ENCODE measurements around the gene CCNB1. TPM values are rescaled to one million over a fixed set of nuclear protein-coding genes. Genes with fewer than 3 reads are reported as not detected.
"Not testable (repeated sequence)": the region's sequence is repeated elsewhere in the genome, so short reads cannot be mapped to it uniquely, and the experiment has no call there.

CCNB1 gene
- total and polyA plus RNA-seq, 8 donors: 6.2 to 34.4 (median 14.4) TPM; not detected in 1

DNA sequence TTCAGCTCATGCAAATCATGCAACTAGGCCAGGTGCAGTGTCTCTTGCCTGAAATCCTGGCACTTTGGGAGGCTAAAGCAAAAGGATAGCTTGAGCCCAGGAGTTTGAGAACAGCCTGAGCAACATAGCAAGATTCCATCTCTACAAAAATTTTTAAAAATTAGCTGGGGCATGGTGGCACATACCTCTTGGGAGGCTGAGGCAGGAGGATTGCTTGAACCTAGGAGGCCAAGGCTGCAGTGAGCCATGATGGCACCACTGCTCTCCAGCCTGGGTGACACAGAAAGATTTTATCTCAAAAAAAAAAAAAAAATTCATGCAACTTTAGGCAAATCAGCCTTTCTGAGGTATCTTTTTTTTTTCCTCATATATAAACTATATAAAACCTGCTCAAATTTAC lies 35.6 kb upstream of the CCNB1 start:
- H3K27me3 ChIP-seq: no peaks in the 10 kb centered on the region
- no peak overlapping the region for H3K4me3 ChIP-seq
- no peaks in the 10 kb centered on the region for H3K9me3 ChIP-seq
- TF ChIP-seq EP300 (IDR thresholded peaks at IDR 0.05) (no peak), POLR2A (IDR thresholded peaks at IDR 0.05) (no peak), POLR2AphosphoS5 (IDR thresholded peaks at IDR 0.05) (no peak)
- TF ChIP-seq, protein P1, sequence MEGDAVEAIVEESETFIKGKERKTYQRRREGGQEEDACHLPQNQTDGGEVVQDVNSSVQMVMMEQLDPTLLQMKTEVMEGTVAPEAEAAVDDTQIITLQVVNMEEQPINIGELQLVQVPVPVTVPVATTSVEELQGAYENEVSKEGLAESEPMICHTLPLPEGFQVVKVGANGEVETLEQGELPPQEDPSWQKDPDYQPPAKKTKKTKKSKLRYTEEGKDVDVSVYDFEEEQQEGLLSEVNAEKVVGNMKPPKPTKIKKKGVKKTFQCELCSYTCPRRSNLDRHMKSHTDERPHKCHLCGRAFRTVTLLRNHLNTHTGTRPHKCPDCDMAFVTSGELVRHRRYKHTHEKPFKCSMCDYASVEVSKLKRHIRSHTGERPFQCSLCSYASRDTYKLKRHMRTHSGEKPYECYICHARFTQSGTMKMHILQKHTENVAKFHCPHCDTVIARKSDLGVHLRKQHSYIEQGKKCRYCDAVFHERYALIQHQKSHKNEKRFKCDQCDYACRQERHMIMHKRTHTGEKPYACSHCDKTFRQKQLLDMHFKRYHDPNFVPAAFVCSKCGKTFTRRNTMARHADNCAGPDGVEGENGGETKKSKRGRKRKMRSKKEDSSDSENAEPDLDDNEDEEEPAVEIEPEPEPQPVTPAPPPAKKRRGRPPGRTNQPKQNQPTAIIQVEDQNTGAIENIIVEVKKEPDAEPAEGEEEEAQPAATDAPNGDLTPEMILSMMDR (IDR thresholded peaks at IDR 0.05): no peak
- no peak for DNase-seq
- no peaks in the 10 kb centered on the region for H3K4me1 ChIP-seq
- intact Hi-C loops (cut with DNase I; ENCODE audit: low total_unique reads): no loop called here
- peaks cover 6 to 77% (median 70%) of the 10 kb centered on the region in 4 donors for H3K36me3 ChIP-seq
- H3K27ac ChIP-seq: no peak overlapping the region

DNA sequence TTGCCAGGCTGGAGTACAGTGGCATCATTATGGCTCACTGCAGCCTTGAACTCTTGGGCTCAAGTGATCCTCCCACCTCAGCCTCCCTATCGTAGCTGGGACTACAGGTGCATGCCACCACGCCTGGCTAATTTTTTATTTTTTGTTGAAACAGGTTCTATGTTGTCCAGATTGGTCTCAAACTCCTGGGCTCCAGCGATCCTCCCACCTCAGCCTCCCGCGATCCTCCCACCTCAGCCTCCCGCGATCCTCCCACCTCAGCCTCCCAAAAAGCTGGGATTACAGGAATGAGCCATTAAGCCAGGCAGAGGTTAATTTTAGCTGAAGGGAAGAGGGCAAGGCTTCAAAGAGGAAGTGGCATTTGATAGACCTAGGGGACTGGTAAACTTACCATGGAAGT lies 32.8 kb upstream of the CCNB1 start:
- no peak for DNase-seq
- intact Hi-C loops (cut with DNase I; ENCODE audit: low total_unique reads): no loop called here
- no peak for TF ChIP-seq POLR2AphosphoS5 (IDR thresholded peaks at IDR 0.05)
- TF ChIP-seq POLR2A (IDR thresholded peaks at IDR 0.05): no peak
- no peak for TF ChIP-seq EP300 (IDR thresholded peaks at IDR 0.05)
- TF ChIP-seq, protein P1 (IDR thresholded peaks at IDR 0.05): no peak
- Histone ChIP-seq H3K9me3 (no peaks in the 10 kb centered on the region), H3K36me3 (peaks cover 0 to 48% (median 44%) of the 10 kb centered on the region in 4 donors), H3K27ac (no peak overlapping the region), H3K4me1 (no peaks in the 10 kb centered on the region), H3K27me3 (no peaks in the 10 kb centered on the region), H3K4me3 (no peak overlapping the region)
- 67 to 86% (median 71%) methylated on average over 7 of the region's 7 CpGs for WGBS, 5 donors

DNA sequence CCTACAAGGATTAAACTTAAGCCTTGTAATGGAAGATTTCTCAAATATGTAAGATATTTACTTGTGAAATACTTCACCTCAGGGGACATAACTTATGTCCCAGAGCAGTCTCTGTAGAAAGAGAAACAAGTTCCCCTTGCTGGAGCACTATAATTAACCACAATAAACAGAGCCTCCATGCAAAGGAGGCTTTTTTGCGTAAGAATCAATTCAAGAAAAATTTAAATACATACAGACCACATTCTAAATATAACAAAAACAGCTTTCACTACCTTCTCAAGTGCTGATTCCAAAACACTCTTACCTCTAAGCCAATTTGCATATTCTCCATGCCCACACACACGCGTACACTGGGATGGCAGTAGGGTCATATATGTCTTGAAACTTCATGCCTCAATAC lies 30.7 kb upstream of the CCNB1 start:
- 88 to 96% (median 91%) methylated on average over 3 of the region's 3 CpGs for WGBS, 5 donors
- no peak for DNase-seq
- peaks cover 0 to 10% (median 3%) of the 10 kb centered on the region in 4 donors for H3K9me3 ChIP-seq
- peaks cover 0 to 32% (median 24%) of the 10 kb centered on the region in 4 donors for H3K36me3 ChIP-seq
- H3K27me3 ChIP-seq: no peaks in the 10 kb centered on the region
- H3K4me3 ChIP-seq: no peak overlapping the region
- H3K4me1 ChIP-seq: no peaks in the 10 kb centered on the region
- H3K27ac ChIP-seq: no peak overlapping the region
- no peak for TF ChIP-seq POLR2A (IDR thresholded peaks at IDR 0.05)
- no peak for TF ChIP-seq POLR2AphosphoS5 (IDR thresholded peaks at IDR 0.05)
- no peak for TF ChIP-seq EP300 (IDR thresholded peaks at IDR 0.05)
- TF ChIP-seq, protein P1 (IDR thresholded peaks at IDR 0.05): no peak
- intact Hi-C loops (cut with DNase I; ENCODE audit: low total_unique reads): no loop called here

DNA sequence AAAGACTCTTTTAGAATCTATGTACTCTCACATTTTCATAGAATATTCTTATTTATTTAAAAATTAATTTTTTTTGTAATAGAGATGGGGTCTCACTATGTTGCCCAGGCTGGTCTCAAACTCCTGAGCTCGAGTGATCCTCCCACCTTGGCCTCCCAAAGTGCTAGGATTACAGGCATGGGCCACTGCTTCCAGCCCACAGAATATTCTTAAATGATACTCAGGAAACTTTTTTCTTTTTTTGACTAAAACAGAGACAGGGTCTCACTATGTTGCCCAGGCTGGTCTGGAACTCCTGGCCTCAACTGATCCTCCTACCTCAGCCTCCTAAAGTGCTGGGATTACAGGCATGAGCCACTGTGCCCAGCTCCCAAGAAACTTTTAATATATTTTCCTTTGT lies 29.7 kb upstream of the CCNB1 start:
- H3K9me3 ChIP-seq: peaks cover 0 to 11% (median 4%) of the 10 kb centered on the region in 4 donors
- 91 to 100% (median 100%) methylated on average over 1 of the region's 1 CpG for WGBS, 5 donors
- intact Hi-C loops (cut with DNase I; ENCODE audit: low total_unique reads); H3K4me3 ChIP-seq; H3K4me1 ChIP-seq; H3K27ac ChIP-seq; DNase-seq; H3K27me3 ChIP-seq: not testable (repeated sequence)
- peaks cover 0 to 23% (median 15%) of the 10 kb centered on the region in 4 donors for H3K36me3 ChIP-seq

DNA sequence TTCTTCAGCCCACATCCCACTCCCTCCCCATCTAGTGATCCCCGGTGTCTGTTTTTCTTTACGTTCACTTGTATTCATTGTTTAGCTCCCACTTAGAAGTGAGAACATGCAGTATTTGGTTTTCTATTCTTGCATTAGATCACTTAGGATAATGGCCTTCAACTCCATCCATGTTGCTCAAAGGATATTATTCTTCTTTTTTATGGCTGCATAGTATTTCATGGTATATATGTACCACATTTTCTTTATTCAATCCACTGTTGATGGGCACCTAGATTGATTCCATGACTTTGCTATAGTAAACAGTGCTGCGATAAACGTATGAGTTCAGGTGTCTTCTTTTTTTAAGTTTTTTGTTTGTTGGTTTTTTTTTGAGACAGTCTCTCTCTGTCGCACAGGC lies 29.1 kb upstream of the CCNB1 start:
- Histone ChIP-seq H3K4me3 (no peak overlapping the region), H3K4me1 (no peaks in the 10 kb centered on the region), H3K27me3 (no peaks in the 10 kb centered on the region), H3K9me3 (peaks cover 0 to 11% (median 4%) of the 10 kb centered on the region in 4 donors), H3K36me3 (peaks cover 0 to 18% (median 13%) of the 10 kb centered on the region in 4 donors), H3K27ac (no peak overlapping the region)
- DNase-seq: no peak
- intact Hi-C loops (cut with DNase I; ENCODE audit: low total_unique reads): no loop called here
- 96 to 98% (median 98%) methylated on average over 5 of the region's 5 CpGs for WGBS, 5 donors
- no peak for TF ChIP-seq POLR2AphosphoS5 (IDR thresholded peaks at IDR 0.05)
- TF ChIP-seq EP300 (IDR thresholded peaks at IDR 0.05): no peak
- no peak for TF ChIP-seq POLR2A (IDR thresholded peaks at IDR 0.05)
- TF ChIP-seq, protein P1 (IDR thresholded peaks at IDR 0.05): no peak

Data from stomach (tissue), 9 donors.